ENCODE measurements around the gene NUBPL. TPM values are rescaled to one million over a fixed set of nuclear protein-coding genes. Genes with fewer than 3 reads are reported as not detected.
"Not testable (repeated sequence)": the region's sequence is repeated elsewhere in the genome, so short reads cannot be mapped to it uniquely, and the experiment has no call there.

Gene NUBPL
- total RNA-seq, 3 donors from 2014 or later, result 12.0 to 14.2 (median 12.1) TPM

GRCh38 chr14:31760277-31760676 is 199.1 kb downstream of the NUBPL start:
- H3K4me1 Mint-ChIP-seq (ENCODE audit: low read depth), result no peaks in the 10 kb centered on the region
- no peak for ATAC-seq
- no peak for DNase-seq
- peaks cover 8% of the 10 kb centered on the region for H3K9me3 Mint-ChIP-seq
- no peaks in the 10 kb centered on the region for H3K27me3 Mint-ChIP-seq (ENCODE audit: low read depth)
- no peak overlapping the region for H3K4me3 Mint-ChIP-seq
- peaks cover 15% of the 10 kb centered on the region for H3K36me3 Mint-ChIP-seq (ENCODE audit: insufficient read depth)

DNA sequence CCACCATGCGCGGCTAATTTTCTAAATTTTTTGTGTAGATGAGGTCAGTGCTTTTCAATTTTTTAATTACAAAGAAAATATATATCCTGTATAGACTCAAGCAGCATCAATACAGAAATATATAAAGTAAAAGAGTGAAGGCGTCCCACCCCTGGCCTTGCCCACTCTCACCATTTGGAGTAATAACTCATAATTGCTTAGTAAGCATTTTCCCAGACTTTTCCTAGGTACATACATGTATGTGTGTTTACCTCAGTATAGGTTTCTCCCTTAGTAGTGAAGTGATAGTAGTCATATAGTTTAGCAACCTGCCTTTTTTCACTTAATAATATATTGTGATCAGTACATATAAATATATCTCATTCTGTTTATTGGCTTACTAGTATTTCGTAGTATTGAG is 200.1 kb downstream of the NUBPL start:
- DNase-seq, result no peak
- no peak for ATAC-seq
- H3K36me3 Mint-ChIP-seq (ENCODE audit: insufficient read depth), result peaks cover 13% of the 10 kb centered on the region
- H3K9me3 Mint-ChIP-seq, result peaks cover 6% of the 10 kb centered on the region
- H3K4me1 Mint-ChIP-seq (ENCODE audit: low read depth), result no peaks in the 10 kb centered on the region
- H3K4me3 Mint-ChIP-seq, result no peak overlapping the region
- H3K27me3 Mint-ChIP-seq (ENCODE audit: low read depth), result no peaks in the 10 kb centered on the region

GRCh38 chr14:31763041-31763440 is 201.8 kb downstream of the NUBPL start:
- ATAC-seq, result no peak
- no peaks in the 10 kb centered on the region for H3K4me1 Mint-ChIP-seq (ENCODE audit: low read depth)
- no peak for DNase-seq
- no peaks in the 10 kb centered on the region for H3K27me3 Mint-ChIP-seq (ENCODE audit: low read depth)
- no peaks in the 10 kb centered on the region for H3K9me3 Mint-ChIP-seq
- H3K36me3 Mint-ChIP-seq (ENCODE audit: insufficient read depth), result peaks cover 12% of the 10 kb centered on the region
- H3K4me3 Mint-ChIP-seq, result no peak overlapping the region

GRCh38 chr14:31766315-31766892 is 205.2 kb downstream of the NUBPL start:
- DNase-seq, result no peak
- Mint-ChIP-seq H3K9me3 (no peaks in the 10 kb centered on the region), H3K4me3 (no peak overlapping the region), H3K4me1 (ENCODE audit: low read depth) (no peaks in the 10 kb centered on the region), H3K36me3 (ENCODE audit: insufficient read depth) (peaks cover 10% of the 10 kb centered on the region), H3K27me3 (ENCODE audit: low read depth) (no peaks in the 10 kb centered on the region)
- no peak for ATAC-seq

GRCh38 chr14:31768355-31768754 is 207.2 kb downstream of the NUBPL start:
- Mint-ChIP-seq H3K27me3 (ENCODE audit: low read depth) (no peaks in the 10 kb centered on the region), H3K4me1 (ENCODE audit: low read depth) (no peaks in the 10 kb centered on the region), H3K36me3 (ENCODE audit: insufficient read depth) (peaks cover 10% of the 10 kb centered on the region), H3K4me3 (no peak overlapping the region), H3K9me3 (no peaks in the 10 kb centered on the region)
- DNase-seq (no peak), ATAC-seq (no peak)

DNA sequence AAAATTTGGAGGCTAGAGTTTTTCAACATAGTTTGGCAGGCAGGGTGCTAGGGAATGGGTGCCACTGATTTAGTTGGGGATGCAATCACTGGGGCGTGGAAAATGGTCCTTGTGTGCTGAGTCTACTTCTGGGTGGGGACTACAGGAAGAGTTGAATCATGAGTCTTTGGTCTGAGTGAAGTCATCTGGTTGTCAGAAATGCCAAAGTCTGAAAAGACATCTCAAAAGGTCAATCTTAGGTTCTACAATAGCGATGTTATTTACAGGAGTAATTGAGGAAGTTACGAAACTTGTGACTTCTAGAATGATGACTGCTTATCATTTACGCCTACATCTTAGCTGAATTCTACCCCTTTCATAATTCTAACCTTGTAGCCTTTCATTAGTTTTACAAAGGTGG is 209.1 kb downstream of the NUBPL start:
- Mint-ChIP-seq H3K27me3 (ENCODE audit: low read depth) (no peaks in the 10 kb centered on the region), H3K9me3 (no peaks in the 10 kb centered on the region), H3K36me3 (ENCODE audit: insufficient read depth) (peaks cover 16% of the 10 kb centered on the region), H3K4me1 (ENCODE audit: low read depth) (no peaks in the 10 kb centered on the region), H3K4me3 (no peak overlapping the region)
- ATAC-seq (no peak), DNase-seq (no peak)

- H3K4me3 Mint-ChIP-seq, result no peak overlapping the region
- no peaks in the 10 kb centered on the region for H3K27me3 Mint-ChIP-seq (ENCODE audit: low read depth)
- DNase-seq, result no peak
- H3K4me1 Mint-ChIP-seq (ENCODE audit: low read depth), result no peaks in the 10 kb centered on the region
- ATAC-seq, result no peak
- peaks cover 27% of the 10 kb centered on the region for H3K36me3 Mint-ChIP-seq (ENCODE audit: insufficient read depth)
- H3K9me3 Mint-ChIP-seq, result peaks cover 4% of the 10 kb centered on the region
Observed at GRCh38 chr14:31774567-31774966, 213.4 kb downstream of the NUBPL start.

GRCh38 chr14:31777312-31777711 is 216.1 kb downstream of the NUBPL start:
- no peak for ATAC-seq
- H3K27me3 Mint-ChIP-seq (ENCODE audit: low read depth), result no peaks in the 10 kb centered on the region
- H3K4me1 Mint-ChIP-seq (ENCODE audit: low read depth), result no peaks in the 10 kb centered on the region
- H3K4me3 Mint-ChIP-seq, result no peak overlapping the region
- DNase-seq, result no peak
- H3K36me3 Mint-ChIP-seq (ENCODE audit: insufficient read depth), result peaks cover 25% of the 10 kb centered on the region
- H3K9me3 Mint-ChIP-seq, result peaks cover 17% of the 10 kb centered on the region

GRCh38 chr14:31781578-31781977 is 220.4 kb downstream of the NUBPL start:
- Mint-ChIP-seq H3K4me3 (no peak overlapping the region), H3K36me3 (ENCODE audit: insufficient read depth) (peaks cover 18% of the 10 kb centered on the region), H3K27me3 (ENCODE audit: low read depth) (no peaks in the 10 kb centered on the region), H3K4me1 (ENCODE audit: low read depth) (no peaks in the 10 kb centered on the region), H3K9me3 (peaks cover 13% of the 10 kb centered on the region)
- DNase-seq (no peak), ATAC-seq (no peak)

DNA sequence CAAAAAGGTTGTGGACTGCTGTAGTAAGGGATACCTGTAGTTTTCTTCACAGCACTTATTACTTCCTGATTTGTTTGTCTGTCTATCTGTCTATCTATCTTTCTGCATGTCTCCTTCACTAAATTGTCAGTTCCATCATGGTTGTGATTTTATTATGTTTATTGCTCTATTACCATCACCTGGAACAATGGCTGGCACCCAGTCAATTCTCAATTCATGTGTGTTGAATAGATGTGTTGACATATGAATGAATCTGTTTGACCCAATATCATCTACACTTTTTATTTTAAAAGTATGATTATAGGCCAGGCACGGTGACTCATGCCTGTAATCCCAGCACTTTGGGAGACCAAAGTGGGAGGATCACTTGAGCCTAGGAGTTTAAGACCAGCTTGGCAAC is 224.4 kb downstream of the NUBPL start:
- ATAC-seq (no peak), DNase-seq (no peak)
- Mint-ChIP-seq H3K36me3 (ENCODE audit: insufficient read depth) (peaks cover 19% of the 10 kb centered on the region), H3K27me3 (ENCODE audit: low read depth) (no peaks in the 10 kb centered on the region), H3K4me3 (no peak overlapping the region), H3K9me3 (peaks cover 16% of the 10 kb centered on the region), H3K4me1 (ENCODE audit: low read depth) (no peaks in the 10 kb centered on the region)

DNA sequence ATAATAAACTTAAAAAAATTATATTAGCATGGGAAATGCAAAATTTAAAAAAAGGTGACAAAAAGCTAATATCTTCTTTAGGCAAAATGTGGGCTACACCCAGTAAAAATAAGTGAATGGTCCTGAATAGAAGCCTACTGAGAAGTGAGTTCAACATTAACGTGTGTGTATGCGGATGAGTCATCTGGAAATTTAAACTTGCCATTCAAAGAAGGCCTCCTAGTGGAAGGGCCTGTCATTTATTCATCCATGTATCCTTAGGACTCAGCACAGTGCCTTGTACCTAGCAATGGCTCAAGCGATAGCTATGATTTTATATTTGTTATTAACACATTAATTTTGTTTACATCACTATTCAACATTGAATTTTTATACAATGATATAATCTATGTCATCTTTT is 226.2 kb downstream of the NUBPL start:
- H3K27me3 Mint-ChIP-seq (ENCODE audit: low read depth), result no peaks in the 10 kb centered on the region
- ATAC-seq (no peak), DNase-seq (no peak)
- no peak overlapping the region for H3K4me3 Mint-ChIP-seq
- H3K4me1 Mint-ChIP-seq (ENCODE audit: low read depth), result no peaks in the 10 kb centered on the region
- peaks cover 15% of the 10 kb centered on the region for H3K36me3 Mint-ChIP-seq (ENCODE audit: insufficient read depth)
- peaks cover 3% of the 10 kb centered on the region for H3K9me3 Mint-ChIP-seq

DNA sequence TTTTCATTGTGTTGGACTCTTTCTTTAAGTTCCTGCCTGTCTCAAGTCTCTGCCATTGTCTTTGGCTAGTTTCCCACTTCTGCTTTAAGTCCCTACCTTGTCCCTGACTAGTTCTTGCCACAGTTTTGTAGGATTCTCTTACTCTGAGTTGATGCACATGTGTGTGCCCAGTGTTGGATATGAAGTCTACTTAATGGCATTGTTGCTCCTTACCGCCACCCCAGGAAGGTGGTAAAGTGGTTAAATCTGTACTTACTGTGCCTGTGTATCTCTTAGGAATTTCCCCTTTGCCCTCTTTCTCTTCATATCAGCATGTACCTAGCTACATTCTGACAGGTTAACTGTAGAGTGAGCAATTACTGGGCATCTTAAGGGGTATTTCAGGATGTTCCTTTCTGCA is 227.1 kb downstream of the NUBPL start:
- ATAC-seq (no peak), DNase-seq (no peak)
- Mint-ChIP-seq H3K4me1 (ENCODE audit: low read depth) (no peaks in the 10 kb centered on the region), H3K27me3 (ENCODE audit: low read depth) (no peaks in the 10 kb centered on the region), H3K4me3 (no peak overlapping the region), H3K36me3 (ENCODE audit: insufficient read depth) (peaks cover 18% of the 10 kb centered on the region), H3K9me3 (peaks cover 7% of the 10 kb centered on the region)

DNA sequence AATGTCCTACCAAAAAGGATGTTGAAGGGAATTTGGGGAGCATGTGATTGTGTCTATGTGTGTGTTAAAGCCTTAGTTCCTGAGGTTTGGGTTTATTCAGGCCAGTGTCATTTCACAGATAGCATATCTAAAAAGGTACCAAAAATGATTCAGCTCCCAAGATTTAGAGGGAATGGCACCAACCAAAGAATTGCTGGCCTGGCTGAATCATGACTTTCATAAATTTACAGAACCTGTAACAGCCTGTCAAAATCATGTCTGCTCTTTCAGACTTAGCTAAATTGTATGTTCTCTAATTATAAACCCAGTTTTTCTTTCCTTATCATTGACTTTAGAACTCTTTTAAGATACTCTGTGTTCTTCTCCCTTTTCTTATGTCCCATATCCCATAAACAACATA is 231.5 kb downstream of the NUBPL start:
- H3K36me3 Mint-ChIP-seq (ENCODE audit: insufficient read depth), result peaks cover 8% of the 10 kb centered on the region
- DNase-seq, result no peak
- no peaks in the 10 kb centered on the region for H3K4me1 Mint-ChIP-seq (ENCODE audit: low read depth)
- no peak for ATAC-seq
- no peak overlapping the region for H3K4me3 Mint-ChIP-seq
- H3K9me3 Mint-ChIP-seq, result peaks cover 6% of the 10 kb centered on the region
- H3K27me3 Mint-ChIP-seq (ENCODE audit: low read depth), result no peaks in the 10 kb centered on the region

DNA sequence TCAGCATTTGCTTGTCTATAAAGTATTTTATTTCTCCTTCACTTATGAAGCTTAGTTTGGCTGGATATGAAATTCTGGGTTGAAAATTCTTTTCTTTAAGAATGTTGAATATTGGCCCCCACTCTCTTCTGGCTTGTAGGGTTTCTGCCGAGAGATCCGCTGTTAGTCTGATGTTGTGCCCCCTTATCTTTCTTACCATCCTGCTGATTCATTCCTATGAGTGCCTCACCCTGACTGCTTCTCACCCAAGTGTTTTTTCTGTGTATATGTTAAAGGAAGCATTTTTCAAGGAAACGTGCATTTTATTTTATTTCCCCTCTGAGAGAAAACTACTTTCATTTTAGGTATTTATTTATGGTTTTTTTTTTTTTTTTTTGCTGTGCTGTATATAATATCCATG is 236.7 kb downstream of the NUBPL start:
- H3K9me3 Mint-ChIP-seq; H3K4me1 Mint-ChIP-seq (ENCODE audit: low read depth); ATAC-seq; H3K4me3 Mint-ChIP-seq; DNase-seq; H3K27me3 Mint-ChIP-seq (ENCODE audit: low read depth): not testable (repeated sequence)
- H3K36me3 Mint-ChIP-seq (ENCODE audit: insufficient read depth), result peaks cover 22% of the 10 kb centered on the region

DNA sequence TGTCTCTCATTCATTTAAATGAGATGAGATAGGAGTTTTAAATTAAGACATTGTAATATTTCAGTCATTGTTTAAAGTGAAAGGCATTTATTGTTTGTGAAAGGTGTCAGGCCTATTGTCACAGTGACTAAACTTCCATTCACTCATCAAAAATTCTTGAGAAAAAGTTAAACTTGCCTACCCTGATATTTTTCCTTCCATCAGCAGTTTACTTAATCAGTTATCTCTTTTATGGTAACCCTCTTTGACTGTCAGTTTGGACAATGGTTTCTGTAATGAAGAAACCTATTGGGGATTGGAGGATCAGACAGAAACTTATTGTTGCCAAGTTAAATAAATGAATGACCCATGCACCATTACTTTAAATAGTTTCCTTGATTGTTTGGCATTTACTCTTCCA is 241.6 kb downstream of the NUBPL start:
- no peak for ATAC-seq

DNA sequence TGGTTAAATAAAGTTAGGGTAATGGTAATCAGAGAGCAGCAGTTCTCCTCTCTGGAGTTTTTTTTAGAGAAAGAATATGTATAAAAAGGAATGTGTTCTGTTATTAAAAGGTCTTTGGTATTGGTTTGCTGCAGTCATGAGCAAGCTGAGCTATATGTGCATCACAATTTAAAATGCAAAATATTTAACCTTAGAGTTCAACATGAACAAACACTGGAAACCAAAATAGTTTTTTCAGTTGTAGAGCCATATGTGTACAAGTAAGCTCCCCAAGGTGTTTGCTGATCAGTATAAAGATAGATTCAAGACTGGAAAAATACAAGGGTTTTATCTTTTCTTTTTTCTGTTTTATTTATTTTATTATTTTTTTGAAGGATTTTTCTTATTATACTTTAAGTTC is 245.0 kb downstream of the NUBPL start:
- ATAC-seq (no peak), DNase-seq (no peak)
- no peaks in the 10 kb centered on the region for H3K27me3 Mint-ChIP-seq (ENCODE audit: low read depth)
- peaks cover 38% of the 10 kb centered on the region for H3K36me3 Mint-ChIP-seq (ENCODE audit: insufficient read depth)
- H3K4me3 Mint-ChIP-seq, result no peak overlapping the region
- H3K9me3 Mint-ChIP-seq, result peaks cover 32% of the 10 kb centered on the region
- H3K4me1 Mint-ChIP-seq (ENCODE audit: low read depth), result no peaks in the 10 kb centered on the region

More for the DNA sequence above, 241.6 kb downstream of the NUBPL start:
- peaks cover 31% of the 10 kb centered on the region for H3K36me3 Mint-ChIP-seq (ENCODE audit: insufficient read depth)
- no peaks in the 10 kb centered on the region for H3K4me1 Mint-ChIP-seq (ENCODE audit: low read depth)
- no peaks in the 10 kb centered on the region for H3K27me3 Mint-ChIP-seq (ENCODE audit: low read depth)
- no peak for DNase-seq
- H3K9me3 Mint-ChIP-seq, result peaks cover 8% of the 10 kb centered on the region
- no peak overlapping the region for H3K4me3 Mint-ChIP-seq
